Cardiac fibroblast (primary cell): ENCODE results near the gene CELF2.

Experiments used
- DNase-seq, 2 donors: peaks; one replicate each; pipeline versions ENCODE4 v3.0.0 to v3.0.0-alpha.2; 2010; ENCODE audit warnings: low read depth in 2 of 2
- H3K4me3 ChIP-seq, 2 donors: replicated peaks in 1 of 2; 1 replicate in 1 of 2; 2 replicates in 1 of 2; pipeline ENCODE4 v1.5.1; 2011; ENCODE audit warnings: low read depth in 2 of 2, low read length in 2 of 2, mild to moderate bottlenecking in 2 of 2, moderate library complexity in 1 of 2
- CTCF ChIP-seq: IDR thresholded peaks from one replicate; pipeline ENCODE4 v1.5.1; 2011; ENCODE audit warnings: low read depth, mild to moderate bottlenecking, low read length, inconsistent platforms

Gene CELF2

DNA sequence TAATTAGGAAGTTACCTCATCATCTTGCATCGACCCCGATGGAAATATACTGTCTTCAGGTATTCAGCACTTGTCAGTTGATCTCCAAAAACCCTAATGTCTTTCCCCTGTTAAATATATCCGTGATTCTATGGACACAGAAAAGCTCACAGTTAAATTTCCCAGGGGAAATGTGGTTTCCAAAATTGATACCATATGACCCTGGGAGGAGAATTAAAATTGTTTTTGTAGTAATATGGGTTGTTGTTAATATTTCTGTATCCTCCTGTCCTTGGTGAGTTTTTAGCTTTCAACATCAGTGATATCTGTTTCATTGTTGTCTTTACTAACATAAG, 132.1 kb downstream of the CELF2 start:
- TF ChIP-seq CTCF = no peak
- DNase-seq = no peak
- H3K4me3 ChIP-seq = no peak overlapping the region

- no peak overlapping the region for H3K4me3 ChIP-seq
- no peak for DNase-seq
- TF ChIP-seq CTCF = no peak
These were observed 132.6 kb downstream of the CELF2 start for GRCh38 chr10:11150231-11150731.

- no peak for TF ChIP-seq CTCF
- DNase-seq = no peak
- H3K4me3 ChIP-seq = no peak overlapping the region
These were observed 133.3 kb downstream of the CELF2 start for GRCh38 chr10:11150879-11151415.

DNA sequence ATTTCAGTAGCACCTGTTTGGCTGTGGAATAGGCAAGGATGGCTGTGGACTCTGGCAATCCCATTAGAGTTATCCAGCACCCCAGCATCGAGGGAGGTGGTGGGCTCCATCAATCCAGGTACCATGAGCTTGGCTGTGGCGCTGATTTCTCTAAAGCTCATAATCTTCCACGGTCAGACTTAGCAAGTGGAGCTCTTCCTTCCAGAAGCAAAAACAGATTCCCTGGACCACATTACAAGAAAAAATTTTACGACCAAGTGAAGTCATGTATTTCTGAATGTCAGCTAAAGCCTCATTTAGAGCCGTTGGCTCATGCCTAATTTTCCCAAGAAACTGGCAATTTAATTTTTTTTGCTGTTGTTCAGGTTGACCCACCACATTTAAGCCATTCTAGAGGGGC, 135.1 kb downstream of the CELF2 start:
- no peak for TF ChIP-seq CTCF
- no peak overlapping the region for H3K4me3 ChIP-seq
- DNase-seq = no peak

DNA sequence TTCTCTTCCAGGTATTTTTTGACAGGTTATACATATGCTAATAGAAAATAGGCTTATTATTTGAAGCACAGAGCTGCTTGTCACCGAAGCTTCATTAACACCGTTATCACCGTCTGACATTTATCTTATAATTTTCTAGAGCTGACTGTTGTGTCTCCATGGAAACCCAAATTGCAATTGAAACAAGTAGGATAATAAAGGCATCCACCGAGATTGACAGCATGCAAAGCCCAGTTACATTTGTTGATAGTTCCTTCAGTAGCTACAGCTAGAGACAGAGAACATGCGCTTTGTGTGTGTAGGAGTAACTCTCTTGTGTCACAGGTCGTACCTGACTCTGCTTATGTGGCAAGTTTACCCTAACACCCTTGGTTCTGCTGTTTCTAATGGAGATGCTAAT, 135.6 kb downstream of the CELF2 start:
- no peak for TF ChIP-seq CTCF
- no peak for DNase-seq
- no peak overlapping the region for H3K4me3 ChIP-seq

GRCh38 chr10:11153766-11154165, 136.1 kb downstream of the CELF2 start:
- no peak for TF ChIP-seq CTCF
- no peak for DNase-seq
- no peak overlapping the region for H3K4me3 ChIP-seq

DNA sequence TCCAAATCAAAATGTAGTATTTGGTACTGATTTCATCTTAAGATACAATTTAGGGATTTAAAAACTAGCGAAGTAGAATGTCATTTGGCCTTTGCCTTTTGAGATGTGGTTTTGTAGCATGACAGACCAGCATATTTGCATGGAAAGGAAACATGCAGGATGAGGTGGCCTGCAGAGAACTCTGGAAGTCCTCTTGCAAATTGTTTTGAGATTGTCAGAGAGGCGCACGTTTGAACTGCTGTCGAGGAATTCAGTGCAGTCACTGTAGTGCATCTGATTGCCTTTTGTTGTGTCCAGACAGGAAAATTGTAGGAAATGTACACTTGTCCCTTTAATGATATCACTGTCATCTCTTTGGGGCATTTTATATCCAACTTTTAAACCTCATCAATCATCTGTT, 136.7 kb downstream of the CELF2 start:
- DNase-seq = no peak
- no peak for TF ChIP-seq CTCF
- no peak overlapping the region for H3K4me3 ChIP-seq
